Measurements from ENCODE around the gene ZNF292. TPM values are rescaled to one million over a fixed set of nuclear protein-coding genes. Genes with fewer than 3 reads are reported as not detected.
A peak's percentile ranks its signal among the peaks of the same experiment; 100 is the strongest.
"Not testable (repeated sequence)": the region's sequence is repeated elsewhere in the genome, so short reads cannot be mapped to it uniquely, and the experiment has no call there.

ZNF292 gene
- total RNA-seq, 2 donors from 2014 or later: 30.6 to 56.4 TPM

- Histone ChIP-seq H3K4me1 (no peaks in the 10 kb centered on the region), H3K4me3 (no peak overlapping the region), H3K36me3 (no peaks in the 10 kb centered on the region), H3K27ac (no peak overlapping the region), H3K9ac (ENCODE audit: low read depth in 2 of 2, low read length in 2 of 2) (no peak overlapping the region), H3K9me3 (no peaks in the 10 kb centered on the region), H3K27me3 (no peaks in the 10 kb centered on the region)
- intact Hi-C loops (cut with DNase I): loop anchor here (2.0 kb wide), 1 partner anchor 252 kb away; no protein-coding TSS in a partner anchor
- TF ChIP-seq CTCF (IDR thresholded peaks at IDR 0.05): peak; percentile 57
- peak; percentile 40 for DNase-seq
Observed at GRCh38 chr6:87139236-87139635, 16.1 kb upstream of the ZNF292 start.

GRCh38 chr6:87139927-87140326, 15.4 kb upstream of the ZNF292 start:
- not testable (repeated sequence) for H3K4me3 ChIP-seq; H3K27me3 ChIP-seq; H3K27ac ChIP-seq; DNase-seq; H3K9me3 ChIP-seq; H3K4me1 ChIP-seq; H3K9ac ChIP-seq (ENCODE audit: low read depth in 2 of 2, low read length in 2 of 2); H3K36me3 ChIP-seq
- intact Hi-C loops (cut with DNase I): loop anchor here (2.0 kb wide), 1 partner anchor 251 kb away; no protein-coding TSS in a partner anchor

- Histone ChIP-seq H3K4me1 (no peaks in the 10 kb centered on the region), H3K27ac (no peak overlapping the region), H3K36me3 (no peaks in the 10 kb centered on the region), H3K9ac (ENCODE audit: low read depth in 2 of 2, low read length in 2 of 2) (no peak overlapping the region), H3K4me3 (no peak overlapping the region), H3K9me3 (no peaks in the 10 kb centered on the region), H3K27me3 (no peaks in the 10 kb centered on the region)
- TF ChIP-seq CTCF (IDR thresholded peaks at IDR 0.05): no peak
- intact Hi-C loops (cut with DNase I): no loop called here
- DNase-seq: no peak
Observed at GRCh38 chr6:87146363-87146762, 9.0 kb upstream of the ZNF292 start.

- H3K27me3 ChIP-seq: no peaks in the 10 kb centered on the region
Observed at GRCh38 chr6:87150406-87150805, 5.0 kb upstream of the ZNF292 start.

GRCh38 chr6:87151471-87151780, 3.9 kb upstream of the ZNF292 start:
- peak overlapping the region; percentile 73 for H3K27ac ChIP-seq
- no peaks in the 10 kb centered on the region for H3K36me3 ChIP-seq
- no peak for TF ChIP-seq CTCF (IDR thresholded peaks at IDR 0.05)
- no peaks in the 10 kb centered on the region for H3K4me1 ChIP-seq
- H3K4me3 ChIP-seq: peak overlapping the region; percentile 51
- no peaks in the 10 kb centered on the region for H3K27me3 ChIP-seq
- no peak for DNase-seq
- intact Hi-C loops (cut with DNase I): no loop called here
- H3K9ac ChIP-seq (ENCODE audit: low read depth in 2 of 2, low read length in 2 of 2): peak overlapping the region; percentile 70 to 80
- no peaks in the 10 kb centered on the region for H3K9me3 ChIP-seq

More at GRCh38 chr6:87150406-87150805, 5.0 kb upstream of the ZNF292 start:
- no peak for TF ChIP-seq CTCF (IDR thresholded peaks at IDR 0.05)
- Histone ChIP-seq H3K27ac (no peak overlapping the region), H3K4me1 (no peaks in the 10 kb centered on the region), H3K9me3 (no peaks in the 10 kb centered on the region), H3K9ac (ENCODE audit: low read depth in 2 of 2, low read length in 2 of 2) (no peak overlapping the region), H3K36me3 (no peaks in the 10 kb centered on the region), H3K4me3 (no peak overlapping the region)
- intact Hi-C loops (cut with DNase I): no loop called here
- DNase-seq: no peak

GRCh38 chr6:87151781-87152525, 3.4 kb upstream of the ZNF292 start:
- peak; percentile 66 for DNase-seq
- no peaks in the 10 kb centered on the region for H3K27me3 ChIP-seq
- intact Hi-C loops (cut with DNase I): no loop called here
- no peaks in the 10 kb centered on the region for H3K4me1 ChIP-seq
- peak overlapping the region; percentile 51 for H3K4me3 ChIP-seq
- peak overlapping the region; percentile 70 to 80 for H3K9ac ChIP-seq (ENCODE audit: low read depth in 2 of 2, low read length in 2 of 2)
- no peak for TF ChIP-seq CTCF (IDR thresholded peaks at IDR 0.05)
- H3K9me3 ChIP-seq: no peaks in the 10 kb centered on the region
- H3K27ac ChIP-seq: peak overlapping the region; percentile 73
- no peaks in the 10 kb centered on the region for H3K36me3 ChIP-seq

Data from colonic mucosa (tissue), 4 donors.